Choroid plexus epithelial cell (primary cell): ENCODE results near the gene WBP2.

Experiments used
- DNase-seq: peaks from one replicate; pipeline ENCODE4 v3.0.0-alpha.2; 2010; ENCODE audit warnings: low read depth
- H3K4me3 ChIP-seq: 2 replicates; pipeline ENCODE4 v1.5.1; 2011; ENCODE audit warnings: low read depth, mild to moderate bottlenecking, control low read depth, low read length, moderate library complexity
- TF ChIP-seq, protein P1 (sequence below): conservative IDR thresholded peaks from 2 replicates; pipeline ENCODE4 v1.5.1; 2011; ENCODE audit warnings: low read depth, mild to moderate bottlenecking, control low read depth, inconsistent platforms, low read length, moderate library complexity

The WBP2 gene

DNA sequence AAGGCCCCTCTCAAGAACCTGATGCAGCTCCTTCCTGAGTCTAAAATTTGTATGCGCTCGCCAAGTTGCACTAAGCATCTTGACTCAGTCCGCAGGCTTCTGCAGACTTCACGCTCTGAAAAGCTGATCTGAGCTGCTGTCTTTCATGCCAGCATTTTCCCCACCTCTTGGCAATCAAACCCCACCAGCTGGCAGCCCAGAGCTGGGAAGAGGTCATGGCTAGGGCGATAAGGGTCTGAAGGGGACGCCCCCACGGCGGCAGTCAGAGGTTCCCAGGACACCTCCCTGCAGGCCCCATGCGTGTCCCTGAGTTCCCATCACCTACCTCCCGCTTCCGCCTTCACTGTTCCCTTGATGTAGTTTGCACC, 5.9 kb downstream of the WBP2 start:
- H3K4me3 ChIP-seq, result no peak overlapping the region
- TF ChIP-seq, protein P1, sequence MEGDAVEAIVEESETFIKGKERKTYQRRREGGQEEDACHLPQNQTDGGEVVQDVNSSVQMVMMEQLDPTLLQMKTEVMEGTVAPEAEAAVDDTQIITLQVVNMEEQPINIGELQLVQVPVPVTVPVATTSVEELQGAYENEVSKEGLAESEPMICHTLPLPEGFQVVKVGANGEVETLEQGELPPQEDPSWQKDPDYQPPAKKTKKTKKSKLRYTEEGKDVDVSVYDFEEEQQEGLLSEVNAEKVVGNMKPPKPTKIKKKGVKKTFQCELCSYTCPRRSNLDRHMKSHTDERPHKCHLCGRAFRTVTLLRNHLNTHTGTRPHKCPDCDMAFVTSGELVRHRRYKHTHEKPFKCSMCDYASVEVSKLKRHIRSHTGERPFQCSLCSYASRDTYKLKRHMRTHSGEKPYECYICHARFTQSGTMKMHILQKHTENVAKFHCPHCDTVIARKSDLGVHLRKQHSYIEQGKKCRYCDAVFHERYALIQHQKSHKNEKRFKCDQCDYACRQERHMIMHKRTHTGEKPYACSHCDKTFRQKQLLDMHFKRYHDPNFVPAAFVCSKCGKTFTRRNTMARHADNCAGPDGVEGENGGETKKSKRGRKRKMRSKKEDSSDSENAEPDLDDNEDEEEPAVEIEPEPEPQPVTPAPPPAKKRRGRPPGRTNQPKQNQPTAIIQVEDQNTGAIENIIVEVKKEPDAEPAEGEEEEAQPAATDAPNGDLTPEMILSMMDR, result no peak
- DNase-seq, result no peak

- H3K4me3 ChIP-seq, result no peak overlapping the region
- TF ChIP-seq, protein P1, result peak; percentile 83
- peak; percentile 66 for DNase-seq
Observed at GRCh38 chr17:75848523-75849278, 6.4 kb downstream of the WBP2 start.

DNA sequence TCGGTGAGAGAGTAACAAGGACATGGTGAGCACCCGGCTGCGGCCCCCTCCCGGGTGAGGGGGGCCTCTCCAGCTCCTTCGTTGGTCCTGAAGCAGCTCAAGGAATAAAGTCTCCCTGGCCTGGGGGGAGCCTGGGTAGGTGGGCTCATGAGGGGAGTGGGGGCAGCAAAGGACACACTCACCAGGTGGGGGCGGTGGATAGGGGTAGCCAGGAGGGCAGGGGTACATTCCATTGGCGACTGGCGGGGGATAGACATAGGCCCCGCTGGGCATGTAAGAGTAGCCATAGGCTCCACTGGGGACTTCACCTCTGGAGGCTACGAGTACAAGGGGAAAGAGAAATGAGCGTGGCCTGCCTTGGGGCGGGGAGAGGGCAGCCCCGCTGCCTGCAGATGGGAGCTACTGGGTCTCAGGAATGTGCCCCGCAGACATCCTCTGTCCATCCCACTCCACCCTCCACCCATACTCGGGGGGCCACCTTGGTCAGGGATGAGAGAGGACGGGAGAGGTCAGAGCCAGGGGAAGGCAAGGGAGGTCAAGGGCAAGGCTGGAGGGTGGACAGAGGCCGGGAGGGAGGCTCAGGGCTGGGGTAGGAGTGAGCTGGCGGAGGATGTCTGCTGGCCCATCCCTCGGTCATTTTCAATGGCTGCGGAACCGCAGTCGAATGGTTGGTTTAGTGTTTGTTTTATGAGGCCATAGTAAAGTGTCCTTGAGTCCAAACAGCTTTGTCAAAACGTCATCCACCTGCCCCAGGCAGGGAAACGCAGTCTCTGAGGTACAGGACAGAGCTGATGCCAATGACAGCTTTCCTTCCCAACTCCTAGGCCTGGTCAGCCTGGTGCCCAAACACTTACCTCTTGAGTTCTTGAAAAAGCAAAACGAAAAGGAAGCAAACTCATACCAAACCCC, 7.3 kb downstream of the WBP2 start:
- no peak for DNase-seq
- TF ChIP-seq, protein P1, result no peak
- H3K4me3 ChIP-seq, result no peak overlapping the region

GRCh38 chr17:75846692-75847613, 8.2 kb downstream of the WBP2 start:
- TF ChIP-seq, protein P1, result no peak
- H3K4me3 ChIP-seq, result no peak overlapping the region
- no peak for DNase-seq

GRCh38 chr17:75845933-75846691, 9.0 kb downstream of the WBP2 start:
- no peak overlapping the region for H3K4me3 ChIP-seq

More at GRCh38 chr17:75845933-75846691, 9.0 kb downstream of the WBP2 start:
- TF ChIP-seq, protein P1, result no peak
- no peak for DNase-seq
